Measurements from ENCODE around the gene PRAC1.
A peak's percentile ranks its signal among the peaks of the same experiment; 100 is the strongest.

PRAC1 gene

DNA sequence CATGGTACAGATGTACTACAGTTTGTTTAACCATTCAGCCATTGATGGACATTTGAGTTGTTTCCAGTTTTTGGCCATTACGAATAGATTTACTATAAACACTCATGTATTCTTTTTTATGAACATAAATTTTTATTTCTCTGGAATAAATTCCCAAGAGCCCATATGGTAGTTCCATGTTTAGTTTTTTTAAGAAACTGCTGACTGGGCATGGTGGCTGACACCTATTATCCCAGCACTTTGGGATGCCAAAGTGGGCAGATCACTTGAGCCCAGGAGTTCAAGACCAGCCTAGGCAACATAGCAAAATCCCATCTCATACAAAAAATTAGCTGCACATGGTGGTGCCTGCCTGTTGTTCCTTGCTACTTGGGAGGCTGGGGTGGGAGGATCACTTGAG lies 30.3 kb downstream of the PRAC1 start:
- DNase-seq: no peak

DNA sequence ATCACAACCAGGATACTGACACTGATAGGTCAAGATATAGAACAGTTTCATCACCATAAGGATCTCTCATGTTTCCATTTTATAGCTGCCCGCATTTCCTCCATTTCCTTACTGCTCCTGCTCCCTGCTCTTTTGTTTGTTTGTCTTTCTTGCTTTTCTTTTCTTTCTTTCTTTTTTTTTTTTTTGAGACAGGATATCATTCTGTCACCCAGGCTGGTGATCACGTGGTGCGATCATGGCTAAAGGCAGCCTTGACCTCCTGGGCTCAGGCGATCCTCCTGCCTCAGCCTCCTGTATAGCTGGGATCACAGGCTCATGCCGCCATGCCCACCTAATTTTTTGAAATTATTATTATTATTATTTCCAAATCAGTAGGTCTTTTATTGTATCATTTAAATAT lies 31.7 kb downstream of the PRAC1 start:
- DNase-seq: no peak

DNA sequence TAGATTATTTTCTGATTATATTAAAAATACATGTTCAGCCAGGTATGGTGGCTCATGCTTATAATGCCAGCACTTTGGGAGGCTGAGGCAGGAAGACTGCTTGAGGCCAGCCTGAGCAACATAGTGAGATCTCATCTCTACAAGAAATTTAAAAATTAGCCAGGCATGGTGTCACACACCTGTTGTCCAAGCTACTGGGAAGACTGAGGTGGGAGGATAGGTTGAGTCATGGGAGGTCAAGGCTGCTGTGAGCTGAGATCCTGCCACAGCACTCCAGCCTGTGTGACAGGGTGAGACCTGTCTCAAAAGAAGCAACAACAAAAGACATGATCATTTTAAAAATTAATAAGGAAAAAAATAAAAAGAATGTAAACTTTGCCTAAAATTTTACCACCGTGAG lies 40.7 kb downstream of the PRAC1 start:
- no peak for DNase-seq

DNA sequence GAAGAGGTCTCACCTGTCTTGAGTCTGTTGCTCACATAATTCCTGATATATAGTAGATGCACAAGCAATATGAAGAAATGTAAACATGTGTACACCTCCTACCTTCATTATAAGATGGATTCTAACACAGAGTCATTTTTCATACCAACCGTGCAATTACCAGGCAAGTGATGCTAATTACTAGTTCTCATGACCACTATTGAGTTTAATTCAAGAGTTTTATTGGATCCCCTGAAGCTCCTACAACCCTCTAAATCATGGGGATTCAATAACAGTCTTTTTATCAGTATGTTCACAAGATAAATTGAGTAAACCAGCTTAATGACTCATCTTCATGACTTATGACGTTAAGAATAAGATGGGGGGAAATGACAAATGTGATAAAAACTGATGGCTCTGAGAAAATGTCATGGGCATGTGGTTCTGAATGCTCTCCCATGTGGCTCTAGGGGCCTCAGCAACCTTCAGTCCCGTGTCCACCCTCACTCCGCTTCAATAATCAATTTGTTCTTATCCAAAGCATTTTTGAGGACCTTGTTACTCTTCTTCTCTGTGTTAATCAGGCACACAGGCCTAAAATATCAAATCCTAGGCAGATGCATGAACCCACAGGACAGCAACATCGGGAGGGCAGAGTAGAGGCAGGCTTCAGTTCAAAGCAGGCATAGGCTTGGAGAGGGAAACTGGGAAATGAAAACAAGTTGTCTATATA lies 42.8 kb downstream of the PRAC1 start:
- DNase-seq: no peak

DNA sequence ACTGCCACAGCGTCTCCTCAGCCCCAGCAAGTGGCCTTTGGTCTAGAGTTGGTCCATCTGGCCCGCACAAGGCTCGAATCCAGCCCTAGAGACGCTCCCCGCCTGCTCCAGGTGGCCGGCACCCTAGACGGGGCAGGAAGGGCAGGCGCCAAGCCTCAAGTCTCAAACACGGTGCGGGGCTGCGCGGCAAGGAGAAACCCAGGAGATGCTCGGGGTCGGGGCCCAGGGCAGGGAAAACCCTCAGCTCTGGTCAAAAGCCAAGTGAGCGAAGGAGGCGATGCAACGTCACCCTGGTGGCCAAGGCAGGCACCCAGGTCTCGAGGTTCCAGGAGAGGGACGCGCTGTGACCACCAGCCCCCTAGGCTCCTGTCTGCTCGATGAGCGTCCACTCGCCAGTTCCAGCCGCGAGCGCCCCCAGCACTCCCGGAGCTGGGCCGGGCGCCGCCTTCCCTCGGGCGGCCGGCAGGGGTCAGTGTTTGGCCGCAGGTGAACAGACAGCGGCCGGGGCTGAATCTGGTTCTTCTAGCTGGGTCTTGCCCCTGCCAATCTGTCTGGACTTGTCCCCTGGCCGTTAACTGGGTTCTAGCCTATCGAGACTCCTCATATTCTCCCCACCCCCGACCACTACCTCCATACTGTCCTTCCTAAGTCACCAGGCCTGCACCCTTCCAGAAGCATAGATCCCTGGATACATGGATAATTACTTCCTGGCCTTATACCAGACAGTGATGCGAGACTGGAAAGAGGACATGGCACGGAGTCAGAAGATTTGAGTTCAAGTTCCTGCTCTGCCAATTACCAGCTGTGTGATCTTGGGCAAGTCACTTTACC lies 44.0 kb downstream of the PRAC1 start:
- DNase-seq: peak; percentile 32

DNA sequence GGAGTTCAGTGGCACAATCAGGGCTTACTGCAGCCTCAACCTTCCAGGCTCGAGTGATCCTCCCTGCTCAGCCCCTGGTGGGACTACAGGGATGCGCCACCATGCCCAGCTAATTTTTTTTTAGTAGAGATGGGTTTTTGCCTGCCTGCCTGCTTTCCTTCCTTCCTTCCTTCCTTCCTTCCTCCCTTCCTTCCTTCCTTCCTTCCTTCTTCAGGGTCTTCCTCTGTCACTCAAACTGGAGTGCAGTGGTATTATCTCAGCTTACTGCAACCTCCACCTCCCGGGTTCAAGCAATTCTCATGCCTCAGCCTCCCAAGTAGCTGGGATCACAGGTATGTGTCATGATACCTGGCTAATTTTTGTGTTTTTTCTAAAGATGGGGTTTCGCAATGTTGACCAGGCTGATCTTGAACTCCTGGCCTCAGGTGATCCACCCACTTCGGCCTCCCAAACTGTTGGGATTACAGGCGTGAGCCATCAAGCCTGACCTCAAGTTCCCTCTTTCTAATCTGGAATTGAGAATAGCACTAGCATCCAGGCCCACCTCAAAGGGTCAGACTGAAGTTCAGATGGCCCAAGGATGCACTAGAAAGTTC lies 45.3 kb downstream of the PRAC1 start:
- DNase-seq: no peak

DNA sequence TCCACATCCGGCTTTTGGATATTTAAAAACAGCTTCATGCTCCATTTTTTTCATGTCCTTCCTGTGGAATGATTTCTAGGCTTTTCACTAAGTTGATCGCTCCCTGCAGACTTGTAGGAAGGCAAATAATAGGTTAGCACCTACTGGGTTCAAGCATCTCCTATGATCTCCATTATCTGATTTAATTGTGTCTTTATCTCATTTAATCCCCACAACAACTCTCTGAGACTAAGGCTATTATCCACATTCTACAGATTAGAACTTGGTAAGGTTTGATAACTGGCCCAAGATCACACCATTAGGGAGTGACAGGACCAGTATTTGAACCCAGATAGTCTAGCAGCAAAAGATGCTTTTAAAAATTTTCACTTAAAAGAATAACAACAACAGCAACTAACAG lies 50.0 kb downstream of the PRAC1 start:
- no peak for DNase-seq
